ENCODE measurements around the gene DSCAML1.

GRCh38 chr11:117476531-117477142 is 320.4 kb downstream of the DSCAML1 start:
- no peak for TF ChIP-seq POLR2AphosphoS5 (IDR thresholded peaks at IDR 0.05)
- no peak for TF ChIP-seq CTCF (IDR thresholded peaks at IDR 0.05)
